Measurements from ENCODE around the gene KHK.

KHK gene

GRCh38 chr2:27131429-27131828 lies 44.9 kb downstream of the KHK start:
- DNase-seq = no peak

GRCh38 chr2:27133195-27133875 lies 46.8 kb downstream of the KHK start:
- no peak for DNase-seq

DNA sequence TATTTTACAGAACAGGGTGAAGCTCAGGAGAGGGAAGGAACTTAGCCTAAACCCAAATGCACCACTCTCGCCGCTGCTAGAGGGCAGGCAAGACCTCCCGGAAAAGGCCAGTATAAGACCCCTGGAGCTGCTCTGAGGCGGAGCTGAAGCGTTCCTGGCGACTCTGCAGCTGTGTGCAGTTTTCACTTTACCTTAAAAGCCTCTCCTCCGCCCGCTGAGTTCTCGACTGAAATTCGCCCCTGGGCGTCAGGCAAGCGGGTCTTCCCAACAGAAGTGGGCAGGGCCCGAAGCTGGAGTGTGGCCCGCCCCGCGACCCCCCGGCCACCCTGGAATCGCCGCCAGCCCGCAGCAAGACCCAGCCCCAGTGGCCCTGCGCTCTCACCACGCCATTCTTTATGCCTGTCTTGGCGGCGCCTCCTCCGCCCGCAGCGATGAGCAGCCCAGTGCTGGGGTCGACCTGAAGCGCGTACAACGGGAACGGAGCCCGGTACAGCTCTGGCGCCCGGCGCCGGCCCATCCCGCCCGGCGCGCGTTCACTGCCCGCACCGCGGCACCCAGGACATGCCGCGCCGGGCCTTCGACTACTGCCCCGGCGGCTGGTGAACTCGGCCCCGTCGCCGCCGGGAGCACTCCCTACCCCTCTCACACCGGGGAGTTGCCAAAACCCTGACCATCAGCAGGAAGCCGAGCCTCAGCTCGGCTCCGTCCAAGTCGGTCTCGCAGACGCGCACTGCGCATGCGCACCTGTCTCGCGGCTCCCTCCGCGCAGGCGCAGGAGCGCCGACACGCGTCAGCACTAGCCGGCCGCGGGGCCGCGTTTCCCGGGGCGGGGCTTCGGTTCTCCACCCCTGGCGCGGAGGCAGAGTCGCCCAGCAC lies 47.6 kb downstream of the KHK start, which contains the start of gene PREB:
PREB (minus strand) TSS at position 732 of the 876 bp plus-strand sequence; CDS start at position 517, 215 bp downstream.
- peak; percentile 97 for DNase-seq

- DNase-seq = no peak
Observed at GRCh38 chr2:27134781-27135477, 48.4 kb downstream of the KHK start.

DNA sequence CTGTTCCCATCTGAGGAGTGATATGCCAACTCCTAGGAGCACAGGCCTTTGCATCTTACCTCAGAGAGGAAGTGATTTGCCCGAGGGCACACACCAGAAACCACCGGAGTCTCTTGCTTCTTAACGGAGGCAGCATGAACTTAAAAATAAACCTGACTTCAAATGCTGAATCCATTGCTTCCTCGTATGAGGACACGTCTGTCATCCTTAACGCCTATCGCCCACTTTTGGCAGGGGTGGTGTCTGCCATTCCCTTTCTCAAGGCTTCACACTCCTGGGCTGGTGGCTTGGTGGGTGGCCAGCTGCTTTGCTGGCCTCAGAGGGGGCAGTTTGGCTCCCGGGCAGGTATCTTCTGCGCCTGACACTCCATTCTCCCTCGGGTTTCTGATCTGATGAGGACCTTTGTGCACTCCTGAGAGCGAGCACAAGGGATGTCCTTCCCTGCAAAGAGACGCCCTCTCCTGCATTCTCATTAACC lies 48.9 kb downstream of the KHK start:
- no peak for DNase-seq

DNA sequence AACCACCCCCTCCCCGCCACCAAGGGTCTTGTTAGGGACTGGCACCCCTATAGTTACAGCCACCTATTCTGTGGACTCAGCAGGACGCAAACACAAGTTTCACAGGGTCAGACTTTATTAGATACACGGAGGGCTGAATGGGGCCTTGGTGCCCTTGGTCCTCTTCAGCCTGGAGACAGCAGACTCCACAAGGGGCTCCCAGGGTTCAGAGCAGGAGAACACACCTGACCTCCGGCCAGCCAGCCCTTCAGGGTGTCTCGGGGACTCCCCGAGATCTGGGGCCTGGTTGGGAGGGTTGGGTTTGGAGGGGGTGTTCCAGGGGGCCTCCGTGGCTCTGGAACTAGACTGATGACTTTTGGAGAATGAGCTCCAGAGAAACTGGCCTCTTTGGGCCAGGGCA lies 50.2 kb downstream of the KHK start:
- DNase-seq = no peak

- DNase-seq = no peak
Observed at GRCh38 chr2:27137322-27137935, 50.9 kb downstream of the KHK start.

DNA sequence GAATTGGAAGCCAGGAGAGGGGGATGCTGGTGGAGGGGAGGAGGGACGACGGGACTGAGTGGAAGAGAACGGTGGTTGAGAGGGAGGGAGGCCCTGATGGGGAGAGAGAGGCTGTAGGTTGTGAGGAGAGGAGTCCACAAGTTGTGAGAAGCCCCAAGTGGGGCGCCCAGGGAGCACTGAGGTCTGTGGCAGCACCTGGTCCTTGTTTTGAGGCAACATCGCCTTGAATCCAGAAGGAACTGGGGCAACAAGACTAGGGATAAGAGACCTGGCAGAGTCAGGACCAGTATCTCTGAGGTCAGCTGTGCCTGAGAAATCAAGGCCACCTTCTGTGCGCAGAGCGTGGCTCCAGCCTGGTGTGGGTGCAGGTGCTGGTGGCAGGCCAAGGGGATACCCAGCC lies 51.5 kb downstream of the KHK start:
- no peak for DNase-seq

GRCh38 chr2:27139310-27139709 lies 52.7 kb downstream of the KHK start, which contains the start of gene PRR30:
Gene PRR30 (minus strand): TSS chr2:27139410. CDS start chr2:27138329, 1,081 bp downstream.
- DNase-seq = no peak

GRCh38 chr2:27143285-27143684 lies 56.7 kb downstream of the KHK start:
- DNase-seq = no peak

- DNase-seq = peak; percentile 51
Observed at GRCh38 chr2:27145682-27146081, 59.1 kb downstream of the KHK start.

DNA sequence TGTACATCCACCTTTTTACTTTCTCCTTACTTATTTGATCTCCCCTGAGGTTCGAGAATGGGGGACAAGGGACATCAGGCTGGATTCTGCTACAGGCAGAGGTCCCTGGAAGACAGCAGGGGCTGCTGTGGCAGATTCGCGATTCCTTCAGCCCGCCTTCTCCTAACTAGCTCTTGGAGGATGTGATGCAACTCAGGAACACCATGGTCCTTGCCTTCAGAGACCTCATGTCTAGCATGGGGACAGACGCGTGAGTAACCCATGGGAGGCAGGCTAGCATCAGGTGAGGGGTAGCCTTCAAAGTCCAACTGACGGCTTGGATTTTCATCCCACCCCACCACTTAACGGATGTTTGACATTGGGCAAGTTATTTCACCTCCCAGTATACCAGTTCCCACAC lies 61.4 kb downstream of the KHK start:
- DNase-seq = no peak

DNA sequence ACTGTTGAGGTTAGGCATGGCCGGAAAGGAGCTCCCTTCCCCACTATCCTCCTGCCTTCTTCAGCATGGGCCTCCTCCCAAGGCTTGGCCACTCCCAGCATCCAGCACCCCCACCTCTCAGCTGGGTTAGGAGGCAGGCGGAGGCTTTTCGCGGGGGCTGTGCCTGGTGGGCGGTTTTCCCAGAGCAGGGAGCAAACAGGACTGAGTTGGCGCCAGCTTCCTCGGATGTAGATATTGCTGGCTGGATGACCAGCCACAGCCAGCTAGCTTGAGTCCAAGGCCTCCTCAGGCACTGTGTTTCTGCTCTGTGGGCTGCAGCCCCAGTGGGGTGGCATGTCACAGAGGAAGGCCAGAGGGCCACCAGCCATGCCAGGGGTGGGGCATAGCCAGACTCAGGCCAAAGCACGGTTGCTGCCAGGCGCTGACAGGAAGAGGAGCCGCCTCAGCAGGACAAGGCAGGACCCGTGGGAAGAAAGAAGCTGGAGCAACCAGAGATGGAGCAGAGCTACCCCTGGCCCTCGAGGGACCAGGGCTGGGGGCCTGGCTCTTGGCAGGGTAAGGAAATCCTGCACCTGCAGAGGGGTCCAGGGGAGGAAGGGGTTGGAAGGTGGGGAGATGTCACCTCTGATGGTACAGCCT lies 62.3 kb downstream of the KHK start, which contains the start of gene TCF23:
TCF23 (plus strand) TSS at position 204 of the 639 bp plus-strand sequence; CDS start at position 334, 130 bp downstream.
- DNase-seq = no peak

DNA sequence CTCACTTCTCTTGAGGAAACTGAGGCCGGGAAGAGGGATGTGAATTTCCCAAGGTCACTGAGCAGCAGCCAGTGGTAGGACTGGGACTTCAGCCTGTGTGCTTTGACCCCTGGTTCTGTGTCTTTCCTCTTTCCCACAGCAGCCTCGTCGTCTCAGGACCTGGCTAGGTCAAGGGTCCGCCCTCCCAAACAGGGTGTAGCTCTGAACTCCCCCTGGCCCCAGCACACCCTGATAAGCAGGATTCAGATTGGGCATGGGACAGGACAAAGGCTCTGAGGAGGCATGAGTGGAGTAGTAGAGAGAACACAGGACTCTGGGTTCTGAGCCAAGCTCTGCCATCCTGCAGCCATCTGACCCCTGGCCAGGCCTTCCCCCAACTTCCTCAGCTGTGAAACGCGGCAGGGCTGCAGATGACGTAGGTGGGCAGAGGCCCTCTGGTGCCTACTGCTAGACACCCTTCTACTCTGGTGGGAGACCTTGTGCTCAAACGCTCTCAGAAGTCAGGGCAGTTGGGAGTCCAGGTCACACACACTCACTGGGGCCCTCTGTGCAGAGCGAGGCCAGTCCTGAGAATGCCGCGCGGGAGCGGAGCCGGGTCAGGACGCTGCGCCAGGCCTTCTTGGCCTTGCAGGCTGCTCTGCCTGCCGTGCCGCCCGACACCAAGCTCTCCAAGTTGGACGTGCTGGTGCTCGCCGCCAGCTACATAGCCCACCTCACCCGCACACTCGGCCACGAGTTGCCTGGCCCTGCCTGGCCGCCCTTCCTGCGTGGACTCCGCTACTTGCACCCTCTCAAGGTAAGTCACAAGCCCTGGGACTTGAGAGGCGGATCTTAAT lies 63.2 kb downstream of the KHK start:
- DNase-seq = no peak
